T-helper 1 cell (primary cell): ENCODE measurements around the gene DGKH.

ENCODE experiments used
- DNase-seq, 5 donors: peaks; one replicate each; pipeline ENCODE4 v3.0.0-alpha.2; 2012 to 2020

The DGKH gene

DNA sequence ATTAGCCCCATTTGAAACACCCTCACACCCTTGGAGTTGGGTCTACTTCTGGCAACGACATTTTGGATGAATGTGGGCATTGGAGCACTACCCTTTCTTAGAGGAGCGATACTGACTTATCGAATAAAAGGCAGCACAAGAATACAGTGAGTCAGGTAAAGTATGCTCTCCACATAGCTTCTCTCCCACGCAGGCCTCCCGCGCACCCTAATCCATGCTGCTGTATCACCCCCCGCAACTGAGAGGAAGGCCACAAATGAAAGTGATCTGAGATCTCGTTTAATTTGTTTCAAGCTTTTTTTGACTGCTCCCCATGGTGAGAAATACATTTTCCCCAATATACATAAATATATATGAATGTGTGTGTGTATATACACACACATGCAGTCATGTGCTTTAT, 198.1 kb downstream of the DGKH start:
- DNase-seq: no peak

DNA sequence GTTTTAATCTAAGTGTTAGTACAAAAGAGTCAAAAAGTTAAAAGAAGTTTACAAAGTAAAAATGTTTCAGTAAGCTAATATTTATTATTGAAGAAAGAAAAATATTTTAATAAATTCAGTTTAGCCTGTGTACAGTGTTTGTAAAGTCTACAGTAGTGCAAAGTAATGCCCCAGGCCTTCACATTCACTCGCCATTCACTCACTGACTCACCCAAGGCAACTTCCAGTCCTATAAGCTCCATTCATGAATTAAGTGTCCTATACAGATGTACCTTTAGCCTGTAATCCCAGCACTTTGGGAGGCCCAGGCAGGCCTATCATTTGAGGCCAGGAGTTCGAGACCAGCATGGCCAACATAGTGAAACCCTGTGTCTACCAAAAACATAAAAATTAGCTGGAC, 199.4 kb downstream of the DGKH start:
- no peak for DNase-seq

GRCh38 chr13:42255886-42256285, 207.4 kb downstream of the DGKH start:
- no peak for DNase-seq

- DNase-seq: no peak
Measured at GRCh38 chr13:42258747-42259146, 210.3 kb downstream of the DGKH start.

- DNase-seq: no peak
Measured at GRCh38 chr13:42259515-42259914, 211.1 kb downstream of the DGKH start.

- no peak for DNase-seq
Measured at GRCh38 chr13:42260903-42261654, 212.6 kb downstream of the DGKH start.

GRCh38 chr13:42266473-42266872, 218.0 kb downstream of the DGKH start:
- DNase-seq: no peak

- no peak for DNase-seq
Measured at GRCh38 chr13:42270160-42270856, 221.9 kb downstream of the DGKH start.

- no peak for DNase-seq
Measured at GRCh38 chr13:42270857-42271215, 222.4 kb downstream of the DGKH start.

GRCh38 chr13:42271337-42272114, 223.1 kb downstream of the DGKH start:
- peak; percentile 88 to 99 (median 90) for DNase-seq

GRCh38 chr13:42272115-42272803, 223.8 kb downstream of the DGKH start, which contains the start of gene AKAP11:
Gene AKAP11, plus strand, starts transcription at chr13:42272152. Its CDS starts 14,197 bp downstream, at chr13:42286349.
- DNase-seq: peak in 3 of 5 donors; percentile 22 to 56 (median 33)

- no peak for DNase-seq
Measured at GRCh38 chr13:42272804-42273175, 224.3 kb downstream of the DGKH start.

- DNase-seq: no peak
Measured at GRCh38 chr13:42274386-42275097, 226.1 kb downstream of the DGKH start.

GRCh38 chr13:42275098-42275471, 226.6 kb downstream of the DGKH start:
- DNase-seq: no peak

- no peak for DNase-seq
Measured at GRCh38 chr13:42275506-42275905, 227.1 kb downstream of the DGKH start.

DNA sequence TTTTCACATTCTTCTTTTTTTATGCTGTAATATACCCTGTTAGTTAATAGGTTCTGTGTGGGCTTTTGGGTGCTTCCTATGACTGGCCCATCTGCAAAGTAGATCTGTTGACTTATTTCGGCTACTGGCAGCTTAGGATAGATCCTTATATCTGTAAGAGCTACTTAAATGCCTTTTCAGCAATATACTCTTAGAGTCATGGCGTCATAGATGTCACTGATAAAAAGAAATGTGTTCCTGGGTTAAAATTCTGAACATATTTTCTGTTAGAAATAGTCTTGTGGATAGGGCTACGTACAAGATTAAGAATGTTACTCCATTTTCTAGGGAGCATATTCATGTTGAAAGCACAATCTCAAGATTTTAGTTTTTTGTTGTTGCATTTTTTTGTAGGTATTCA, 228.2 kb downstream of the DGKH start:
- no peak for DNase-seq

DNA sequence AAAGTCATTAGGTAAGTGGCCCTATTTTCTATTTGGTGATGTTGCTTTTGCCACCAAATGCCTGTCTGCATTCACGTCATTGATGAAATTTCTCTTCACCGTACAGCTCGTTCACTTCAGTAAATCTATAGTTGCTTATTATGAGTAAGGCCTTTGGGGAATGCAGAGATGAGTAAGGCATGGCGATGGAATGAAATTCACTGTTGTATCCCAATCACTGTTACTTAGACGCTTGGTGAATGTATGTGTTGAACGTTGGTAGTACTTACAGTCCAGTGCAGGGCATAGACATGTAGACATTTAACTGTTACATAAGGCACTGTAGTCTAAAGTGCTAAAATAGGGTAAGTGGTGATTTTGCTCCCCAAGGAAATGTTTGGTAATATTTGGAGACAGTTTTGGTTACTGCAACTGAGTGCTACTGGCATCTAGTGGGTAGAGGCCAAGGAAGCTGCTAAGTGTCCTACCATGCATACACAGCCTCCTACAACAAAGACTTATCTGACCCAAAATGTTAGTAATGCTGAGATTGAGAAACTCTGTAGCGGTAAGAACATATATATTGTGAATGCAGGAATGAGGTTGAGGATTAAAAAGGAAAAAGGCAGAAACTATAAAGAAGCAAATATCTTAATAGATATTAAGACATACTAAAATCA, 229.3 kb downstream of the DGKH start:
- DNase-seq: no peak

DNA sequence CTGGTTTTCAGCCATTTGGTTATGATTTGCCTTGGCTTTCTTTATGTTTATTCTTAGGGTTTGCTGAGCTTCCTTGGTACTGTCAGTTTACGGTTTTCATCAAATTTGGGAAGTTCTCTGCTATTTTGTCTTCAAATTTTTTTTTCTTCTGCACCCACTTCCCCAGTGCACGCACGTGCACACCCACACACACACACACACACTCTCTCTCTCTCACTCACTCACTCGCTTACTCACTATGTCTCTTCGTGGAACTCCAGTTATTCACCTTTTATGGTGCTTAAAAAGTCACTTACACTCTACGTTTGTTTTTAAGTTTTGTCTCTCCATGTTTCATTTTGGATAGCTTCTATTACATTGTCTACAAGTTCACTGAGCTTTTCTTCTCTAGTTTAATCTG, 230.6 kb downstream of the DGKH start:
- DNase-seq: peak in 1 of 5 donors; percentile 50

DNA sequence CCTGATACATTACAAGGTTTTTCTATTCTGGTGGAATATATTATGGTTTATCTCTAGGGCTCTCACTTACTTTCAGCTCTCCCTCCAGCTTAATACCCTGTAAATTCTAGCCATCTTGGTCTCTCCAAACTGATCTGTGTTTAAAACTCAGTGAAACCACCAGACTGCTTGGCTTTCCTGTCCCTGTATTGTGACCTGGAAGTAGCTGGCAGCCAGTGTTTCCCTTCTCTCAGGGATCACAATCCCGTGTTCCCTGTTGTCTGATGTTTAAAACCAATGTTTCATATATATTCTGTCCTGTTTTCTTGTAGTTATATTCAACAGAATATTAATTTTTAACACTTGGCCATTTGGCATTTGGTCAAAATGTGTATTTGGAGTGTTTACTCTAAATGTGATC, 231.5 kb downstream of the DGKH start:
- DNase-seq: no peak

DNA sequence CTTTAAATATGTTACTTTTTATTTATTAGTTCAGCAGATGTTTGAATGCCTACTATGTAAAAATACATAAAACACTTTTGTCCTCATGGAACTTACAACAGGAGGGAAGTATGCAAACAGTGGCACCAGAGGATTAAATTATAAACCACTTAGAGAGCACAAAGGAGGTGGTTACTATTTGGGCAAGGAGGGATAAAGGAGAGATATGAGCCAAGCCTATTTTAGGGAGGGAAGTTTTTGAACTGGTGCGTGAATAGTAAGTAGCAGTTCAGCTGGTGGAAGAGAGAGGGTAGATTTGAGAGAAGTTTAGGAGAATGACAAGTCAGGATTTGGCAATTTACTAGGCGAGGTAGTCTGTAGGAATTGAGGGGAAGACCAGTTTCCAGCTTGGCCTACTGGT, 232.1 kb downstream of the DGKH start:
- DNase-seq: no peak

DNA sequence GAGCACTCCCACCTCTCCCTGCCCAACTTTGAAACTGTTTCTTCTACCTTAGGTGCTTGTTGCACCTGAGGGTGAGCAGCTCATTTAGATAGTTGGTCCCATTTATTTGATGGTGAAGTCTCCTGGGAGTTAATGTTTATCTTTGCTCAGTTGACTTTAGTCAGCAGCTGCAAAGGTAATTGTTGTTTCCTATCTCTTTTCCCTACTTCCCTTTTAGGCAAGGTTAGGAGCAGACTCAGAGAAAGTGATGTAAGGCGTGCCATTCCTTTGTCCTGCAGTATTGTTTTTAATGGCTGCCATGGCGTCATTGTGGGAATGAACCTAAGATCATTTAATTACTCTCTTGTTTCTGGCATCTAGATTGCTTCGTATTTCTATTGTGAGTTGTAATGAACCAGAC, 235.1 kb downstream of the DGKH start:
- no peak for DNase-seq

DNA sequence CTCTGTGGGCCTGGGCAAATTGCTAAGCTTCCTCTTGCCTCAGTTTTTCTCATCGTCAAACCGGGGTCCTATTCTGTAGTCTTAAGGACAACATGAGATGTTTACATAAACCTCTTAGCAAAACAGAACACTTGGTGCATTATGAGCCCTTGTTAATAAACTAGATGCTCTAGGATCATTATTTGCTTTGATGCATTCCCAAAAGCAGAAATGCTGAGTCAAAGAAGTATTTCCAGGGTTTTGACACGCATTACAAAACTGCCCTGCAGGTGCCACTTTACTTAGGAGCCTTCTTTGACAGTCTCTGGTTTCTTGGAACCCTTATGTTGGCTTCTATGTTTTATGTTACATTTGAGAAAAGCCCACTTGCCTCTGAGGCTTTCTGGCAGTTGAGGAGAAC, 235.6 kb downstream of the DGKH start:
- DNase-seq: no peak
